Hematopoietic multipotent progenitor cell treated with erythropoietin and hydrocortisone succinate and interleukin-3 and kit ligand, for 4 days (in vitro differentiated cells): ENCODE data around the gene CFAP43.

Source experiments
- DNase-seq: peaks from one replicate; pipeline ENCODE4 v3.0.0-alpha.2; 2015

CFAP43 gene

DNA sequence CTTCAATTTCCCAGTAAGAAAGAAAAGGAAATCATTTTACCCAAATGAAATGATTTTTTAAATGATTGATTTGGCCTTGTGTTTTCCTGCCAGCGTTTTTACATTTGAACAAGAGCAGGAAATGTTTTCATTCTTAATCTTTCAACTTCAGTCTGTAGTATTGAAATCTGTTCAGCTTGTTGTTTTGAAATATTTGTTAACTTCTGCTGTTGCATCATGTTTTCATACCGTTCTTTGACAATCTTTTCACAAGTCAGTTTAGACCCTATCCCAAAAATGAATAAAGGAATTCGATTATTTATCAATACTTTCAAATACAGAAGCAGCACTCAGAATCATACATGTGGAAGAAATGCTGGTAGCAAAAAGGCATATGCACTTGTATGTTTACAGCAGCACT is 102.1 kb downstream of the CFAP43 start:
- no peak for DNase-seq

DNA sequence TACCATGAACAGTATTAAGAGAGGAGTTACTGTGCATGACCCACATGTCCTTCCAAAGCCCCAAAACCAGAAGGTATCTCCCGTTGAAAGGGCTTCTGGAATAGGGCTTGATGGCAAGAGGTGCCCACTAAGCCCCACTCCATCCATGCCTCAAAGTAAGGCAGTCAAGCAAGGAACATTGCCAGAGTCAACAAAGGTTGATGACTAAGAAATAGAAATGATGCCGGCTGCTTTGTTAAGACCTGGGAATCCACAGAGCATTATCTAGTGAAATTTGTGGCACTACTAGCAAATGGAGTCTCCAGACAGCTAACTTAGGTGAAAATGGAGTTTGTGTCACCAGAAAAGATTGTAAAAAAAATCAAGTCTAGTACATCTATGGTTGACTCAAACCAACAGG is 104.0 kb downstream of the CFAP43 start:
- no peak for DNase-seq

DNA sequence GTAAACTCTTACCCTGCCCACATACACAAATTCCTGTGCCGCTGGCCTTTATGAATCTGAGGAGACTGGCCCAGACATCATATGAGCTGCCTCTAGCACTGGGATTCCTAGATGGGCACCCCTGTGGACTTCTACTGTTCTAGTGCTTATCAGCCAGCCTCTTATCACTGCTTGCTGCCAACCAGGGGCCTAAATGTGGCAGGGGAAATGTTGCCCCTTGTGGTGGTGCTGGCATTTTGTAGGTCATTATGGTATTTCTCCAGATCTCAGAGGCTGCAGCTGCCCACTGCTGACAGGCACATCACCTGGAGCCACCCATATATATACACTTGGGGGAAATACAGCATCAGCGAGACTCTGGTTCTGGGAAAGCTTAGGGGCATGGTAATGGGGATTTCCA is 104.8 kb downstream of the CFAP43 start:
- peak; percentile 81 for DNase-seq

GRCh38 chr10:104123397-104123796 is 108.8 kb downstream of the CFAP43 start:
- DNase-seq: peak; percentile 60

DNA sequence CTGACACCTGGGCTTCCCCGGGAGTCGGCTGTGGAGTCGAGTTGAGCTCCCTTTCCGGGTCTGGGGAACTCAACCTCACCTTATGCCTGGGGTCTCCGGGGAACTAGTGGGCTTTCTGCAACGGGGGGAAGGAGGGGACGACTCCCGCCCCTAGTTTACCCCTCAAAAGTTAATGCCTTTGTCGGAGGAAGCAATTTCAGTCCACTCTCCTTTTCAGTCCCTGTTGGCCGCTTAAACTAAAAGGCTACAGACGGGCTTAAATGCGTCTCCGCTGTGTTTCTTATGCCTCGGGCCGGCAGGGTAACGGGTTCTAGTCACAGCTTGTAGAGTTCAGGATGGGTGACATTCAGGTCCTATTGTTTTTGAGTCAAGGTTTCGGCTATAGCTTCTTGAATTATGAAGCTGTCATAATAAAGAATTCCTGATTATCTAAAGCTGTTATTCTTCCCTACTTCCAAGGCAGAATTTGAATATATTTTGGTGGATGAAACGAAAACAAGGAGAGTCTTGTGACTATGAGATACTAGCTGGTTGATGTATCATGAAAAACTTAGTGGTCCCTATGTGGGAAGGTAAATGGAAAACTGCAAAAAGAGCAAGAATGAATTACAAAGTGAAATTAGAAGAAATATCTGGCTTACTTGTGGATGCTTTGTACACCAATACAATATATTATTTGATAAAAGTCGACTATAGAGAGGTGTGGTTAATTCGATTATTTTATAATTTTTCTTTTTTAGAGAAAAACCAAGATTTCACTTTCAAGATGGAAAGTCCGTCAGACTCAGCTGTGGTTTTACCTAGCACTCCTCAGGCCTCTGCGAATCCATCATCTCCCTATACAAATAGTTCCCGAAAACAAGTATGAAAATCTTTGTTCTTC is 109.7 kb downstream of the CFAP43 start:
- peak; percentile 49 for DNase-seq

- peak; percentile 99 for DNase-seq
Measured at GRCh38 chr10:104121485-104122224, 110.5 kb downstream of the CFAP43 start, which contains the start of gene SFR1. SFR1 (plus strand) TSS chr10:104122171; CDS start chr10:104122184, 13 bp downstream.

DNA sequence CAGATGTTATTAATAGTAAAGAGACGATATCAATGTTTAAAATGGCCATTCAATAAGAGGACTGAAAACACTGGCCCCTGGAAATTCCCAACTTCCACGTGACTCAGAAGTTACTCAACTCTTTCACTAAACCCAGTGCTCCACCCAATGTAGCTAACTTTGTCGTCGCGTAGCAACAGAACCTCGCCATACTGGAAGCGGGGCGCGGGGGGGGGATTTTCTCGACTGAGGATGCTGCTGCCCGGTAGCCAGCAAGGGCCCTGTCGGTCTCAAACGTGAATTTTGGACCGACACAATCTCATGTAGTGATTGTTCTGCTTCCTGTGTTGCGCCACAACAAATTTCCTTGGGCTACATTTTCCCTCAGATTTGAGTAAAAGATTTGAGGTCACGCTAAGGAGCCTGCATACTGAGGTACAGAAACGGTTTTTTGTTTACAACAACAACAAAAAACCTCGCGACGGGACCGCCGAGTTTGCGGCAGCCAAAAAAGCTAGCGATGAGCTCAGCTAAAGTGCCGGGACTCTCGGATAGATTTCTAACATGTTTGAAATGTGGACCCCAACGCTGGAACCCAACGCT is 111.2 kb downstream of the CFAP43 start:
- DNase-seq: peak; percentile 90

GRCh38 chr10:104120512-104120902 is 111.7 kb downstream of the CFAP43 start:
- DNase-seq: no peak

GRCh38 chr10:104119996-104120395 is 112.2 kb downstream of the CFAP43 start:
- no peak for DNase-seq

- no peak for DNase-seq
Measured at GRCh38 chr10:104117839-104118323, 114.3 kb downstream of the CFAP43 start.

DNA sequence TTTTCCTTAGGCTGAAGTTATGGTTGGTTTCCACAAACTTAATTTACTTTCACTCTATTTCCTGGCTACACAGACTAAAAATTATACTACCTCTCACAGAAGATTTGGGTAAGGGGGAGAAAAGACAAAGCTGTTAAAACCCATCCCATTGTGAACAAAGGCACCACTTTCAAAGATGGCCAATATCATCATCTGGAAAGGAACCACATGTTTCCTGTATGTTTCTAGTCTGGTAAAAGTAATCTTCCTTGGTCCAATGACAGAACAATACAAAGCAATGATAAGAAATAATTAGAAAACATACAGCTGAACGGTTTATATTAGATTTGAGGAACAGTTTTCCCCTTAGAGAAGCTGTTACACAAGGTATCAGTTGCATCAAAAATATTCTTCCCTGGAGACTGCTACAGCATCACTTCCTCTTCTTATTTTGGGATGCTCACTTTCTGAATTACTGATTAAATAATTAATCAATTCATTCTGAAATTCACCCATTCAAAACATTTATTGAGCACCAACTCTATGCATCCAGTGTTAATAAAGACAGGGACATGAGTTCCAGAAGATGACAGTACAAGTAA is 118.7 kb downstream of the CFAP43 start:
- DNase-seq: peak; percentile 33

DNA sequence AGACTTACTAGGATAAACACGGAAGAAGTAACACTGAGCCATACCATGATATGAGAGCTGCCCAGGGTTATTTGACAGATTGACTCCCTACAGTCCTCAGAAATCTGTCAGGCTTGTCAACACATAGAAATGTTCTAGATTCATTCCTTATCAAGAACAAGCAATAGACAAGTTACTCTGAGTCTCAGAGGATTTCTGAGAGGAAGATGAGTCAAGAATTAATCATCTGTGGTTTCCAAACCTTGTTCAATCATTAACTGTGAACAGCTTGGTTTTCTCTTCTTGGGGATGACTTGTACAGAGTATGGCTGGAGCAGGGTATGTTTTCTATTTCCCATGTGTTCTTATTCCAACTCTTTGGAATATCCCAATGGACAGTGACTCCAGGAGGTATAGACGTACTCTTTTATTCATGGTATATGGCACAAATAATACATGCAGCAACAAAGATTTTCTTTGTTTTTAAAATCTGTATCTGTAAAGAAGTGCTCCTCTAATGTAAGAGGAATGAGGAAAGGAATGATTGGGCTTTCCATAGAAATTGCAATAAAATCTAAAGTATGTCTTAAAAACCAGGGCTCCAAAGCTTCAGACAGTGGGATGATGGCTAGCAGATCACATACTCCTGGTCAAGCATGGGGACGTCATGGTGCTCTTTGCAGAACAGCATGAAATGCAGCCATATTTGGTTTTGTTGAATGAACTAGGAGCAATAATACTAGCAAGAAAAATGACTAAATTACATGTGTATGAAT is 122.1 kb downstream of the CFAP43 start:
- peak; percentile 47 for DNase-seq

DNA sequence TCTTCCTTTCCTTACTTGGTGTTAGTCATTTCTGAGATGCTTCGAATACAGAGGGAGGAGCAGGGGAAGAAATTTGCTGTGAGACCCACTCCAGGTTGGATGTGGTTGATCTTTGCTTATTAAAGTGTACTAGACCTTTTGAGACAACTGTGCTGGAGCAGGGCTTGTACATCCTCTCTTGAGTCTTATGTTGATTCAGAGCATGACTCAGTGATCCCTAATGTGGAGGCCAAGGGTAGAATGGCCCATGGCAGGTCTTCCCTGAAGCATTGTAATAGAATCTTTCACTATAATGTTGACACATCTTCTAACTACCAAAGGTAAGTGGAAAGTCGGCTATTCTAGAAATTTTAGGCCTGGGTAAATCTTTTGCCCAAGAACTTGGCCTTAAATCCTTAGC is 127.2 kb downstream of the CFAP43 start:
- DNase-seq: no peak

DNA sequence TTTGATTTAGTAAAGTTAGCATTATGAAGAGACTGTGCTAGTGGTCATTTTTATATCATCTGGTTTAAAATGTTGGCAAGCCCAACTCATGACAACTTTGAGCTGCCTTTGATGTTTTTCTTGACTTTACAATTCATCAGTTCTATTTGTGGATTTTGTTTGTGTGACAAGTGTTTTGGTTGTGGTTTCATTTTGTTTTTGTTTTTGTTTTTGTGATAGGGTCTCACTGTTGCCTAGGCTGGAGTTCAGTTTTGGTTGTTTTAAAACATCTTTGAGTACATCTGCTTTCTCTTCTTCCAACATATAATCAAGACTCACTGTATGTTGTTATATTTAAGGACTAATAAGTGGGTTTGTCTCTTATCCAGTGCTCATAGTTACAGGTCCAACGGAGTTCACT is 127.7 kb downstream of the CFAP43 start:
- DNase-seq: no peak

GRCh38 chr10:104103956-104104355 is 128.2 kb downstream of the CFAP43 start:
- no peak for DNase-seq

DNA sequence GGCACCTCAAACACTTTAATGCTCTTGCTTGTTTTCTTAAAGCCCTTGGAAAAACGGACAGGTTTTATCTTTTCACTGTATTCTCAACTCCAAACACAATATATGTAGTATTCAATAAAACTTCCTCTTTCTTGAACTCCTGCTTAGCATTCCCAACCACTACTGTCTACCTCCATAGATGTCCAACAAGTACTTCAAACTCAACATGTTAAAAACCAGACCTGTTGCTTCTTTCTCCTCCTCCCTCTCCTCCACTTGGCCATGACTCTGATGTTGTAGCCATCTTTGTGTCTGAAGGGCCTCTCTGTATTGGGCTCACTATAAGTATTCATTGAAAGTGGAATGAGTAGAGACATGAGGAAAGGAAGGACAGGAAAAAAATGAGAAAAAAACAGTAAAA is 130.3 kb downstream of the CFAP43 start:
- no peak for DNase-seq

- no peak for DNase-seq
Measured at GRCh38 chr10:104100795-104101194, 131.4 kb downstream of the CFAP43 start.

- DNase-seq: no peak
Measured at GRCh38 chr10:104099941-104100340, 132.2 kb downstream of the CFAP43 start.

DNA sequence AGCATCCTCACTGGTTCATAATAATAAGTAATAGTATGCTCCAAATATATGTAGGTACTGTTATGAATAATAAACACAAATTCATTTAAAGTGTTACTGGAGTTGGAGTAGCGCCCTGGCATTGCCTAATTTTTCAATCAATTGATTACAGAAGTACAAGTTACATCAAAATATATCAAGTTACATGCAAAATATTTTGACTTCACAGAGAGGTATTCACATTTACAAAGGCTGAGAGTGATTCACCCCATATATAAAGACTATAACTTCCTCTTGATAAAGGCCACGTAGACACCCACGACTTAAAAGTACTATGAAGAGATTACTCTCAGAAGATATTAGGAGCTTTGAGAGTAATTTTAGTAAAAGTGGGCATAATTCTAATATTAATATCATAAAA is 132.9 kb downstream of the CFAP43 start:
- no peak for DNase-seq

GRCh38 chr10:104098358-104098925 is 133.7 kb downstream of the CFAP43 start:
- DNase-seq: no peak

- no peak for DNase-seq
Measured at GRCh38 chr10:104096692-104097091, 135.5 kb downstream of the CFAP43 start.

GRCh38 chr10:104092749-104093148 is 139.4 kb downstream of the CFAP43 start:
- DNase-seq: no peak
